Omental fat pad (tissue), 4 donors: ENCODE data around the gene VIPR2. TPM values are rescaled to one million over a fixed set of nuclear protein-coding genes. Genes with fewer than 3 reads are reported as not detected.

Source experiments
- ATAC-seq: fragments of 150-250 bp; one replicate; pipeline ENCODE4 v1.9.1; 2016; ENCODE audit warnings: mild to moderate bottlenecking, moderate library complexity; ENCODE audit not compliant: low FRiP score
- DNase-seq: peaks from one replicate; pipeline ENCODE4 v3.0.0-alpha.2; 2019; ENCODE audit warnings: low spot score
- total RNA-seq, 4 donors: library from RNA; depleted of rRNA; stranded (reverse); fragments of >200 nt; gene quantifications; one replicate each; pipeline ENCODE4 v1.1.0, GENCODE V29; 2016
- TF ChIP-seq, protein P1 (sequence below), 3 donors: fragments of 450-650 bp; IDR thresholded peaks; one replicate each; pipeline ENCODE4 v1.5.1; 2016 to 2017; ENCODE audit warnings: antibody characterized with exemption in 3 of 3, mild to moderate bottlenecking in 3 of 3, moderate library complexity in 2 of 3

The VIPR2 gene
- total RNA-seq, 4 donors from 2014 or later, result 3.6 to 71.0 (median 24.6) TPM

DNA sequence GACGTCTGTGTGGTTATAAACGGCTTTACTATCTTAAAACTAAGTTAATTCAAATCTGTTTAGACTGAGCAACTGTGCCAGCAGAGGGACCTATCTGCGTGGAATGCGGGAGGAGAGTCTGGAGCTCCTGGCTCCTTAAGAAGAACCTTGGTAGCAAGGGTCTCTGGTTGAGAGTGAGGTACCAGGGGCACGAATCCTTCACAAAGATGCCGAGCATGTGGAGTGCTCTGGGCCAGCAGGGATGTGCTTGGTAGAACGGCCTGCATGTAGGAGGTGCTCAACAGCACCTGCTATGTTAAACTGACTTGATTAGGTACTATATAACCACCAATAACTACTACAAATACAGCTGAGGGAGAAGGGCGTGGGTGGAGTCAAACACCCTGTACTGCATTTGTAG lies 102.6 kb downstream of the VIPR2 start:
- DNase-seq (no peak), ATAC-seq (peak; percentile 12)
- TF ChIP-seq, protein P1, sequence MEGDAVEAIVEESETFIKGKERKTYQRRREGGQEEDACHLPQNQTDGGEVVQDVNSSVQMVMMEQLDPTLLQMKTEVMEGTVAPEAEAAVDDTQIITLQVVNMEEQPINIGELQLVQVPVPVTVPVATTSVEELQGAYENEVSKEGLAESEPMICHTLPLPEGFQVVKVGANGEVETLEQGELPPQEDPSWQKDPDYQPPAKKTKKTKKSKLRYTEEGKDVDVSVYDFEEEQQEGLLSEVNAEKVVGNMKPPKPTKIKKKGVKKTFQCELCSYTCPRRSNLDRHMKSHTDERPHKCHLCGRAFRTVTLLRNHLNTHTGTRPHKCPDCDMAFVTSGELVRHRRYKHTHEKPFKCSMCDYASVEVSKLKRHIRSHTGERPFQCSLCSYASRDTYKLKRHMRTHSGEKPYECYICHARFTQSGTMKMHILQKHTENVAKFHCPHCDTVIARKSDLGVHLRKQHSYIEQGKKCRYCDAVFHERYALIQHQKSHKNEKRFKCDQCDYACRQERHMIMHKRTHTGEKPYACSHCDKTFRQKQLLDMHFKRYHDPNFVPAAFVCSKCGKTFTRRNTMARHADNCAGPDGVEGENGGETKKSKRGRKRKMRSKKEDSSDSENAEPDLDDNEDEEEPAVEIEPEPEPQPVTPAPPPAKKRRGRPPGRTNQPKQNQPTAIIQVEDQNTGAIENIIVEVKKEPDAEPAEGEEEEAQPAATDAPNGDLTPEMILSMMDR (IDR thresholded peaks at IDR 0.05), result no peak

DNA sequence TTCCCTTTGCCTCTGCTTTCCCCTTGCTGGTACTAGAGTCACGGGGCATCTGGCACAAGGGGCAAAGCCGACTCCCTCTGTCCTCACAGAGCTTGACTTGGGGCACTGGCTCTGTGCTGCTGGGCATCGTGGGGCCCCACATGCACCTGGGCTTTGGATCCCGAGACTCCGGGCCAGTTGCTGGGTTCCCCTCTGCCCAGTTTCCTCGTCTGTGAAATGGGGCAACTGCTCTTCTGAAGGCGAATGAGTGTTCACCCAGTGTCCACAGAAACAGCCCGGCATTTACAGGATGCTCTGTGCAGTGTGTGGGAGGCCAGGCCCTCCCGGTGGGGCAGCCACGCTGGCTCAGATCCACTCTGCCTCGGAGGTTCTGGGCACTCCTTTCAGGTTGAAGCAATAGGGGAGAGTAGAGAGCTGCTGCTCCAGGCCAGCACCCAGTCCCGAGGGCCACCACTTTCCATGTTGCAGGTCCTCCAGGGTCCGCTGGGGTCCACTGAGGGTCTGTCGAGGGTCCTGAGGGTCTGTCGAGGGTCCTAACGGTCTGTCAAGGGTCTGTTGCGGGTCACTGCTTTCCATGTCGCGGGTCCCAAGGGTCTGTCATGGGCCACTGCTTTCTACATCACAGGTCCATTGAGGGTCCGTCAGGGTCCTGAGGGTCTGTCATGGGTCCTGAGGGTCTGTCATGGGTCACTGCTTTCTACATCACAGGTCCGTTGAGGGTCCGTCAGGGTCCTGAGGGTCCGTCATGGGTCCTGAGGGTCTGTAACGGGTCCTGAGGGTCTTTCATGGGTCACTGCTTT lies 103.6 kb downstream of the VIPR2 start:
- DNase-seq, result no peak
- TF ChIP-seq, protein P1 (IDR thresholded peaks at IDR 0.05), result no peak
- ATAC-seq, result no peak

DNA sequence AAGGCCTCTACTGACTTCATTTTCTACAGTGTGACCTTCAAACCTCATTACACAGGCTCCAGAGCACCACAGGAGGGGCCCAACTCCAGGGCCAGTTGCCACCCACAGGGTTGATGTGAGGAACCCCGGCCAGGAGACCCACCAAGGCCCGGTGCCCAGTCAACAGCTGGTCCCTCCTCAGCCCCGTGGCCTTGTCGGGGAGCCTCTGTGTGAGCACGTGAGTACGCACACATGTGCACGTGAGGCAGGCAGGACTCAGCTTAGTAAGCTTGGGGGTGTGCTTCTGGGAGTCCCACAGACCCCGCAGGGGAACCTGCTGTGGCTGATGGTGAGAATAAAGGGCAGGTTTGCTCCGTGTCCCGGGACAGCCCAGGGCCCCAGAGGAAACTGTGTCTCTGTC lies 104.5 kb downstream of the VIPR2 start:
- TF ChIP-seq, protein P1 (IDR thresholded peaks at IDR 0.05), result no peak
- DNase-seq (no peak), ATAC-seq (no peak)

- DNase-seq (no peak), ATAC-seq (no peak)
- TF ChIP-seq, protein P1 (IDR thresholded peaks at IDR 0.05), result no peak
These were observed 105.0 kb downstream of the VIPR2 start for GRCh38 chr7:159039716-159040115.

- TF ChIP-seq, protein P1 (IDR thresholded peaks at IDR 0.05), result no peak
- DNase-seq (no peak), ATAC-seq (no peak)
These were observed 106.6 kb downstream of the VIPR2 start for GRCh38 chr7:159038066-159038465.

DNA sequence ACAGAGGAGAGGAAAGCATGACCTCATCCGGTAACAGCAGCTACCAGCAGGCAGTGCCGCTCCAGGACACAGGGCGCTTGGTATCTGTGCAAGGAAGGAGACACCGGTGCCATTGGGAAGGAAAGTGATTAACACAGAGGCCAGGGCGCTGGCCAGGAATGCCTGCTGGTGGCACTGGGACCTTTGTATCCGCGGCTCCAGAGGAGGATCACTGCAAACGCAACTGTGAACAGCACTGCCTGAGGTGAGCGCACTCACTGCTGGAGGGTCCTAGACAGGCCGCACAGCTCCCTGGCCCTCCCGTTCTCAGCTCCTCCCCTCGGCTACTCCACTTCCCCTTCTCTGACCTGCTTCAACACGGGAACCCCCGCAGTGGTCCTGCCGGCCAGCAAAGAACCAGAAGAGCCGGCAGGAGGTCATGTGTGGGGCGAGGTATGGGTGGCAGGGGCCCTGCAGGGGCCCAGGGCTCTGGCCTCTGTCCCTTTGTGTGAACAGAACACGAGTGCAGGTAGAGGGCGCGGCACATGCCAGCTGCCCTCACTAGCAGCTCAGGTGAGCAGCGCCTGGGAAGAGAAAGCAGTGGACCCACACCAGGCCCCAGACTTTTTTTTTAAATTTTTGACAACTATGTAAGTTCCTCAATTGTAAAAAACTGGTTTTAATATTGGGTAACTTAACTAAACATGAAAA lies 107.6 kb downstream of the VIPR2 start:
- TF ChIP-seq, protein P1 (IDR thresholded peaks at IDR 0.05), result no peak
- ATAC-seq (no peak), DNase-seq (no peak)
